ENCODE results near the gene VHLL.

VHLL gene

GRCh38 chr1:156251527-156251926 is 47.6 kb downstream of the VHLL start:
- H3K4me2 ChIP-seq (ENCODE audit: low read length): no peak overlapping the region
- H3K36me3 ChIP-seq (ENCODE audit: control insufficient read depth, insufficient read depth, low read length): peaks cover 24% of the 10 kb centered on the region
- no peak overlapping the region for H3K56ac ChIP-seq (ENCODE audit: low read length)

GRCh38 chr1:156249593-156249992 is 49.5 kb downstream of the VHLL start:
- H2AK5ac ChIP-seq (ENCODE audit: low read length): no peak overlapping the region
- no peak overlapping the region for H2BK5ac ChIP-seq (ENCODE audit: low read length)
- no peak overlapping the region for H3K27ac ChIP-seq (ENCODE audit: low read depth, low read length)
- H3K56ac ChIP-seq (ENCODE audit: low read length): no peak overlapping the region
- WGBS (ENCODE audit: extremely low coverage, insufficient coverage, low lambda C conversion rate): no CpG with 5 or more reads among the region's 5 CpGs
- H3K79me1 ChIP-seq (ENCODE audit: low read length): no peaks in the 10 kb centered on the region
- H3K27me3 ChIP-seq (ENCODE audit: insufficient read depth, low read length, poor library complexity): no peaks in the 10 kb centered on the region
- no peaks in the 10 kb centered on the region for H3K4me1 ChIP-seq (ENCODE audit: control insufficient read depth, low read depth, low read length)
- H3K79me2 ChIP-seq (ENCODE audit: control insufficient read depth, insufficient read depth, low read length): no peaks in the 10 kb centered on the region
- peaks cover 24% of the 10 kb centered on the region for H3K36me3 ChIP-seq (ENCODE audit: control insufficient read depth, insufficient read depth, low read length)
- H4K8ac ChIP-seq (ENCODE audit: low read depth, low read length): no peak overlapping the region
- no peak overlapping the region for H3K23ac ChIP-seq (ENCODE audit: low read length)
- H3K4me2 ChIP-seq (ENCODE audit: low read length): no peak overlapping the region
- H2BK15ac ChIP-seq (replicated peaks; ENCODE audit: low read depth): no peak overlapping the region
- H3K4ac ChIP-seq (ENCODE audit: low read depth, low read length): no peak overlapping the region
- H2BK120ac ChIP-seq (ENCODE audit: low read depth, low read length): no peak overlapping the region
- no peak overlapping the region for H4K5ac ChIP-seq (ENCODE audit: low read length)
- no peak for DNase-seq
- no peak overlapping the region for H3K4me3 ChIP-seq (ENCODE audit: low read length)
- no peak overlapping the region for H3K9ac ChIP-seq (ENCODE audit: low read length)
- no peak overlapping the region for H3K18ac ChIP-seq (ENCODE audit: low read length)

More at GRCh38 chr1:156251527-156251926, 47.6 kb downstream of the VHLL start:
- no CpG with 5 or more reads among the region's 3 CpGs for WGBS (ENCODE audit: extremely low coverage, insufficient coverage, low lambda C conversion rate)
- Histone ChIP-seq H3K4me3 (ENCODE audit: low read length) (no peak overlapping the region), H2BK120ac (ENCODE audit: low read depth, low read length) (no peak overlapping the region), H3K9ac (ENCODE audit: low read length) (no peak overlapping the region), H3K27ac (ENCODE audit: low read depth, low read length) (no peak overlapping the region), H3K23ac (ENCODE audit: low read length) (no peak overlapping the region), H3K18ac (ENCODE audit: low read length) (no peak overlapping the region), H4K5ac (ENCODE audit: low read length) (no peak overlapping the region), H2BK5ac (ENCODE audit: low read length) (no peak overlapping the region), H2BK15ac (replicated peaks; ENCODE audit: low read depth) (no peak overlapping the region), H3K4ac (ENCODE audit: low read depth, low read length) (no peak overlapping the region), H3K79me2 (ENCODE audit: control insufficient read depth, insufficient read depth, low read length) (no peaks in the 10 kb centered on the region), H3K4me1 (ENCODE audit: control insufficient read depth, low read depth, low read length) (no peaks in the 10 kb centered on the region), H4K8ac (ENCODE audit: low read depth, low read length) (no peak overlapping the region), H3K79me1 (ENCODE audit: low read length) (no peaks in the 10 kb centered on the region), H2AK5ac (ENCODE audit: low read length) (no peak overlapping the region), H3K27me3 (ENCODE audit: insufficient read depth, low read length, poor library complexity) (no peaks in the 10 kb centered on the region)
- peak; percentile 63 for DNase-seq

All from mesendoderm (in vitro differentiated cells).